Head of caudate nucleus (tissue), 42 donors: Measurements from ENCODE around the gene FAM177B.
"Not testable (repeated sequence)": the region's sequence is repeated elsewhere in the genome, so short reads cannot be mapped to it uniquely, and the experiment has no call there.

Experiments
- DNase-seq, 42 donors: peaks; one replicate each; pipeline versions ENCODE4 v3.0.0 to v3.0.0-alpha.2; 2020 to 2021; ENCODE audit warnings: mixed read lengths in 7 of 42
- intact Hi-C: fragments of 100-400 bp; cut with DNase I; formaldehyde crosslinking; loops from one replicate; pipeline ENCODE4 v1.15.0; 2022

Gene FAM177B

DNA sequence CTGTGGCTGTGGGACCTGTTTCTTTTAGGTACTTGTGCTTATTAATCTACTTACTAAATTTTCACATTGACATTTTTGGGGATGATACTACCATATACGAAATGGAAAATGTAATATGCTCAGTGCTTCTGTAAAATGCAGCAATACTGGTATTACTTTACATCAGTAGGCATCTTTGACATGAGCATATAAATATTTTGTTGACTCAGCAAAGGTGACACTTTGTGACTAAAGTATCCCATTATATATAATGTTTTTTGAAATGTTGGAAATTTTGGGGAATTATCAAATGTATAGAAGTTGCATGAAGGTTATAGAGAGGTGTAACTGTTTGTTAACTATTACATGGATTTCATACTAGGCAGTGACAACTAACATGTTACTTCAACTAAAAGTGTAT is 2.3 kb upstream of the FAM177B start:
- DNase-seq = no peak
- intact Hi-C loops = no loop called here

DNA sequence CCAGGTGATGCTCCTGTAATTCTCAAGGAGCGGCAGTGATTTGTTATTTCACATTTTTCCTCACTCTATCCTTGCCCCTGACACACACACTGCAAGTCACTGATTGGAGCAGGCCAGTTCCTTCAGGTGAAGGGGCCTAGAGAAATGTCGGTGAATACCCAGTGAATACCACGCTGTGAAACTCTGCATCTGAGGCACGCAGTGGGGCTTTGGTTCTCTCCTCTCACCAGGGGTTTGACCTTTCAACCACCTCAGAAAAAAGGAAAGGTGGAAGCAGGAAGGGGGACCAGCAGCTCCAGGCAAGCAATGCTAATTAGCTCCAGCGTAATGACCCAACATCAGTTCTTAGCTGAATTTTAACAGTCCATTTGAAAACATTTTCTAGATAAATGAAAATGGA is 532 bp upstream of the FAM177B start:
- intact Hi-C loops = no loop called here
- no peak for DNase-seq

DNA sequence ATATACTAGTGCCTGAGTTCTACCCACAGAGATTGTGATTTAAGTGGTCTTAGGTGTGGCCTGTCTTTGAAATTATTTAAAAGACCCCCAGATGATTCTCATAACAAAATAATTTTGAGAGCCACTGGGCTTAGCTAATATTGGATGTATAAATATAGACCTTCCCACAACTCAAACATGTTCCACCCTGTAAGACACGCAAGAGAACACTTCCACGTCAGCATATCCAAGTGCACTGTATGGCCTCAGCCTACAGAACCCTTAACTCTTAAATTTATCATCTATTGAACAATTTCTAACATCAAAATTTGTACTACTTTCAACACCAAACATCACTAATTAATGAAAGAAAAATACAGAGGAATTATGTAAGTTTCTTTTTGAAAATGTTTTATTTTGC is 2.5 kb downstream of the FAM177B start:
- no peak for DNase-seq

DNA sequence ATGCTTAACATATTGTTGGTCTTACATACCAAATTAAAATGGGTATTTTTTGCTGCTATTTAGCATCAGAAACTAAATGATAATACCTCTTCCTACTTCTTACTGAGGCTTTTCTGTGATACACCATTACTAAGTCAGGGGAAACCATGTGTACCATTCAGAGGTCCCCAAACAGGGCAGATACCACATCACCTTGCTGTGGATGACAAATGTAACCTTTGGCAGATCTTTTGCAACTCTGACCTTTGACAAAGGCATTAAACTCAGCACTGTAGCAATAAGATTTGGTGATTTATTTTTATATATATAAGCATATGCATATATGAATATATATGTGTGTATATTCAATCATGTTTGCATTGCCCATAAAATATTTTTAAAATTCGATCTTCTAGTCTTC is 2.9 kb downstream of the FAM177B start:
- intact Hi-C loops = no loop called here
- DNase-seq = no peak

More for the DNA sequence above, 2.5 kb downstream of the FAM177B start:
- intact Hi-C loops = no loop called here

DNA sequence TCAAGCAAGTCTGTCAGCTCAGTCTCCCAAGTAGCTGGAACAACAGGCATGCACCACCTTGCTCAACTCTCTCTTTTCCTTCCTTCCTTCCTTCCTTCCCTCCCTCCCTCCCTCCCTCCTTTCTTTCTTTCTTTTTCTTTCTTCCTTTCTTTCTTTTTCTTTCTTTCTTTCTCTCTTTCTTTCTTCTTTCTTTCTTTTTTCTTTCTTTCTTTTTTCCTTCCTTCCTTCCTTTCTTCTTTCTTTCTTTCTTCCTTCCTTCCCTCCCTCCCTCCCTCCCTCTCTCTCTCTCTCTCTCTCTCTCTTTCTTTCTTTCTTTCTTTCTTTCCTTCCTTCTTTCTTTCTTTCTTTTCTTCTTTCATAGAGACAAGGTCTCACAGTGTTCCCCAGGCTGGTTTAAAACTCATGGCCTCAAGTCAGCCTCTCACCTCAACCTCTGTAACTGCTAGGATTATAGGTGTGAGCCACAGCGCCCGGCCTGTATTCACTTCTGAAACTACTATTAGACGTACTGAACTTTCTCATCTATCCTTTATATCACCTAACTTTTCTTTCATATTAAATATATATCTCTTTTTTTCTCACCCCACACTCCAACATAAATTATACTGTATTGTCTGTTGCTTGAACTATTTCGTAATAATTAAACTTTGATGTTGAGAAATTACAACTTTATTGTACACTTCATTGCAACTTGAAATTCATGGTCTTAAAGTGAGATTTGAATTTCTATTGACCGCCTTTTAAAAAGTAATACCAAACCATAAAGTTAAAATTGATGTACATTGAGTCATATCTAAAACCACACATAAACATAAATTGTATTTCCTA is 4.8 kb downstream of the FAM177B start:
- intact Hi-C loops, DNase-seq: not testable (repeated sequence)

DNA sequence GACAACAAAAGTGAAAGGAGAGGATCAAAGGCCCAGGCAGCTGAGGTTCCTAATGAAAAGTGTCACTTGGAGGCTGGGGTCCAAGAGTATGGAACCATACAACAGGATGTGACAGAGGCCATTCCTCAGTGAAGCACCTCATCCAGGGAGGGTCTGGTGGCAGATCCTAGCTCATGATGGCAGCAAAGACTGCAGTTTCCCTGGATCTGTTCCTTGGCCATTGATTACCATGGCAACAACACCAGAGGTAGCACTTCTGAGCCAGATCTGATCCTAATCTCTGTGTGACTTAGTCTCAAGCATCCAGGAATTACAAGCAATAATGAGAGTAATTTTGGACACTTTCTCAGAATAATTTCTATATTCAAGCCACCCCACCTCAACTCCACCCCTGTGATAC is 12.9 kb downstream of the FAM177B start:
- intact Hi-C loops = no loop called here
- DNase-seq = no peak

DNA sequence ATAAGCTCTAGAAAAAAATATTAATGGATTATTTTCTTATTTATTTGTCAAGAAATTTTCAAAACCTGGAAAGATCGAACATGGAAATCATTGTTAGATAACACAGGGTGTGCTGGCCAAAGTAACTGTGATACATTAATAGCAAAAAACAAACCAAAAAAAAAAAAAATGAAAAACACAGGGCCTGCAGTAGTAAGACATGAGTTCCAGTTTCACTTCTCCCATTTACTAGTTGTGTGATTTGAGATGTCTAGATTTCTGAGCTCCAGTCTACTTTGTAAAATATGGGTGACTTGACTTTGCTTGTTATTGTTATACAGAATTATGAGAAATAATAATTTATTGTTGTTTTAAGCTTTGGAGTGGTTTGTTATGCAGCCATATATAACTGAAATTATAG is 13.6 kb downstream of the FAM177B start:
- intact Hi-C loops = no loop called here
- no peak for DNase-seq

DNA sequence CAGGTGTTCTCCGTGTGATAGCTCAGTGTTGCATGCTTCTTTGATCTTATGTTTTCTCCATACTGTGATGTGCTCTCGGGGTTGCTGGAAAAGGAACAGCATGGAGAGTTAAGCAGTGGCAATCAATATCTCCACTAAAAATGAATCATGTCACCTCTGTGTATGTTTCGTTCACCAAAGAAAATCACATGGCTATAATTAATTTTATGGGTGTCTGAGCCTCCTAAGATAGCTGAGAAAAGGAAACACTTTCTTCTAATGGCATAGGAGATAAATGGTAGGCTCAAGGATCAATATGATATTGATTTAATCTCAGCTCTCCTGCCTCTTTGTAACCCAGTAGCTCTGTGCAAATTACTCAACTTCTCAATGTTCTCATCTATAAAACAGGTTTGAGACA is 14.3 kb downstream of the FAM177B start:
- no peak for DNase-seq
- intact Hi-C loops = no loop called here

DNA sequence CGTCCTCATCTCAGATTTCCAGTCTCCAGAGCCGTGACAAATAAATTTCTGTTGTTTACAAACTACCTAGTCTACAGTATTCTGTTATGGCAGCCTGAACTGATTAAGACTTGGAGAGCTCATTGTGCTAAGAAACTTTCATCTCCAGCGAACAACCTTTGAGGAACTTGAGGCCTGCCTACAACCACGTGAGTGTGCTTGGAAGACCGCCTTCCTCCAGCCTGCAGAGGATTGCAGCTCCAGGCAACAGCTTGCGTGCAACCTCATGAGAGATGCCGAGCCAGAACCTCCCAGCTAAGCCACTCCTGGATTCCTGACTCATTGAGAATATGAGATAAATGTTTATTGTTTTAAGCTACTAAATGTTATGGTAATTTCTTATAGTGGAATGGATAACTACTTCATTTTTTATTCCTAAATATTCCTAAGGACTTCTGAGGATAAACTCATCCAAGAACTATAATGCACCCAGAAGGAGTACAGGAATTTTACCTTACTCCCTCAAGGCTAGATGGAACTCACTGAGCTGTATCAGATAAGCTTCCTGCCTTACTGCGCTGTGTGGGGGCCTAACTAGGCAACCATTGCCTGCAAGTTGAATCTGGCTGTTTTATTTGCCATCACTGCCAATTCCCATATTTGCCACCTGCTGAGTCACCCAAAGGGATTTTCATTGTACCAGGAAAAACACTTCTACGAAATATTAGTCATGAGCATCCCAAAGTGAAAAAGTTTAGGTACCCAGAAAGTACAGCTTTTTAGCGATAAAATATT is 17.6 kb downstream of the FAM177B start:
- intact Hi-C loops = no loop called here
- DNase-seq = peak in 28 of 42 donors; percentile 25 to 70 (median 45)

DNA sequence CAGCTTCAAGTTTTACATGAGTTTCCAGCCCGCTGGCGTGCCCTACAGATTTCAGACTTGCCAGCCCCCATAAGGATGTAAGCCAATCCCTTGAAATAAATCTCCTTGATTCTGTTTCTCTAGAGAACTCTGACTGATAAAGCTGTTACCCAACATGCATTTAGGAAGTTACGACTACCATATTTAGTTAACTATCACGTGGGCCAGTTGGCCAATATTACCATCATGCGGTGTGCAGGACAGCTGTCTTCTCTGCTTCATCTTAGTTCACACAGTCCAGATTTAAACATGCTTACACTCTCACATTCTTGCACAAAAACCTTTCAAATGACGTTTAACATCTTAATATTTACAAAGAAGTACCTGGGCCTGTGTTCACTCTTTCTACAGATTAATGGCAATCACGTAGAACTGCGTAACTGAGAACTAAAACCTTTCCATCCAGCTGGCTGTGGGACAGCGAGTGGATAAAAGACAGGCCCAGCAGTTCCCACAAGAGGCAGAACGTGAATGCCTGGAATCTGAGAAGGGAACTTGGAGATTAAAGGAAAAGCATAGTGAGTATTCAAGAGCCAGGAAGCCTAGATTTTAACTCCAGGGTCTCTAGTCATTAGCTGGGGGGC is 20.8 kb downstream of the FAM177B start:
- peak in 1 of 42 donors; percentile 29 for DNase-seq
- intact Hi-C loops = no loop called here

DNA sequence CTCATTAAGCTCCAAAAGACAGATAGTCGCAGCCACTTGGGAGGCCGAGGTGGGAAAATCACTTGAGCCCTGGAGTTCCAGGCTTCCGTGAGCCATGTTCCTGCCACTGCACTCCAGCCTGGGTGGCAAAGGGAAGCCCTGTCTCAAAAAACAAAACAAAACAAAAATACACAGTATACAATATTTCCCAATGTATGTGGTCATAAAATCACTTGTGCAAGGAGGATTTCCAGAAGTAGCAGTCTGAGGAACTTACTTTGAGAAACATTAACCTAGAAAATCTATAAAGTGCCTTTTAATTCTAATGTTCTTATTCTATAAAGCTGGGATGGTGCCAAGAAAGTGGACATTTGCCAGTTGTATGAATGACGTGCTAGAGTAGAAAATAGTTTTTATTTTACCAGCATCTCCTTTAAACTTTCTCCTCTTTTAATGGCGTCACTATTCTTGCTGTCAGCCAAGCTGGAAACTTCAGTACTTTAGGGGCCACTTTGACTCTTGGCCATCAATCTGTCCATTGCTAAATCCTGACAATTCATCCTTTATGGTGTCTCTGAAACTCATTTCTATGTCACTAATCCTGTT is 22.5 kb downstream of the FAM177B start:
- DNase-seq = no peak
- intact Hi-C loops = no loop called here

DNA sequence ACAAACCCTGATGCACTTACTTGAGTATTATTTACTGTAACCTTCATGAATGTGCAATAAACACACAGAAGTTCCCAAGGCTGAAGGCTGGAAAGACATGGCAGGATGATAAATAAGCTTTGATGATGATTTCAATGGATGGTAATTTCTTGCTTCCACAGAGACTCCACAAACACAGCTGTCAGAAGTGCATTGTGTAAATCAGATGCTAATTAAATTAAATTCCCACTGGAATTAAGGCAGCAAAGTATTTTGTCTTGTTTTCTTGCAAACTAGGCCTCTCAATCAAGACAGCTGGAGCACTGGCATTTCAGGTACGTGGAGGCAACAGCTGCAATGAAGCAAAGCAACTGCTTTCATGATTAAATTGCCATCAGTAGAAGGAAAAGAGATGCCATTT is 24.1 kb downstream of the FAM177B start:
- DNase-seq = no peak
- intact Hi-C loops = no loop called here

DNA sequence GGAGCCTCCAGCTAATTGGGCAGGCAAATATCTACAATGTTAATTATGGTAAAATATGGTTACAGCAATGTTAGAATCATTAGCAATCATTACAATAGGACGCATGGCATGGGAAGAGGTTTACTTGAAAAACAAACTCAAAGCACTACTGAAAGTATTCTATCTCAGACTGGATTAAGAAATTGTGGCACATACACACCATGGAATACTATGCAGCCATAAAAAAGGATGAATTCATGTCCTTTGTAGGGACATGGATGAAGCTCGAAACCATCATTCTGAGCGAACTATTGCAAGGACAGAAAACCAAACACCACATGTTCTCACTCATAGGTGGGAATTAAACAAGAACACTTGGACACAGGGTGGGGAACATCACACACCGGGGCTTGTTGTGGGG is 25.2 kb downstream of the FAM177B start:
- intact Hi-C loops, DNase-seq: not testable (repeated sequence)

DNA sequence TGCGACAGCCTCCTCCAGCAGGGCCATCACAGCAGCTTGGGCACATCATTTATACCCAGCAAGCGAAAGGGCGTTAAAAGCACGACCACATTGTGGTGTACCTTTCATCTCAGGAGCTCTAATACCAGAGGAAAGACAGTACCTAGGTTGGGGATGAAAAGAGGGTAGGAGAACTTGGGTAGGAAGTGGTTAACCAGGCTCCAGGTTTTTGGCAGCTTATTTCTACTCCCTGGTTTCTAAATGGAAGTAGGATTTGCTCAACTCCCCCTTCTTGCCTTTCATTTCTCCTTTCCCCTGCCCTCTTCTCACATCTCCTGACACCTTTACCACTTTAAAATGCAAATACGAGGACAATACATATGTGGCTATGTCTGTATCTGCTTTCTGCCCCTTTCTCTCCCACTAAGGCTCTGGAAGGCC is 30.2 kb downstream of the FAM177B start:
- intact Hi-C loops = no loop called here
- no peak for DNase-seq

DNA sequence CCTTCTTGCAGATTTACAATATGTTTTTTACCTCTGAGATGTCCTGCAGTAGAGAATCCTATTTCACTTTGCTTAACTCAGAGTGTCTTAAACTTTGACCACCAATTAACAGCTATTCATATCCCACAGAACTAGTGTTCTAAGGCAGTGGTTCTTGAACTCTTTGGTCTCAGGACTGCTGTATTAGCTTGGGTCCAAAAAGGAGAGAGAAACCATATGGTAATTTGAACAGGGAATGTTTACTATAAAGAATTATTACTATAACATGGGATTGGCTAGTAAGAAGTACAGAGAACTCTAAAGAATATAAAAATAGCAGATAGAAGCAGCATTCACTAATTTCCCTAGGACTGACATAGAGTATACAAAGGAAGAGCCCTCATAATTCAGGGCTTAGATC is 31.6 kb downstream of the FAM177B start:
- DNase-seq = no peak
- intact Hi-C loops = no loop called here

DNA sequence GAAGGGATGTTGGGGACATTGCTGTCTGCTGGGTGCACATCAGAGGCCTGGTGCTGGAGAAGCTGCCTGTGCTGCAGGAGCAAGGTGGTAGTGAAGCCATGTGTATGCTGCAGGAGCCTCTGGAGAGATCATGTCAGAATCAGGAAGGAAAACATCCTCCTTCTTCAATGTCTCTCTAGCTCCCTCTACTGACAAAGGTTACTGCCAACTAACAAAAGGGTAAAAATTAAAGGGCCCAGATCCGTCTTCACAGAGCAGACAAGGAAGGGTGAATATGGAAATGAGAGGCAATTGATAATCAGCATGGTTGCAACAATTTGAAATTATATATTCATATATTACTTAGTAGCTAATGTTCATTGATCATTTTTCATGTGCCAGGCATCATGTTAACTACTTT is 32.2 kb downstream of the FAM177B start:
- no peak for DNase-seq
- intact Hi-C loops = no loop called here

DNA sequence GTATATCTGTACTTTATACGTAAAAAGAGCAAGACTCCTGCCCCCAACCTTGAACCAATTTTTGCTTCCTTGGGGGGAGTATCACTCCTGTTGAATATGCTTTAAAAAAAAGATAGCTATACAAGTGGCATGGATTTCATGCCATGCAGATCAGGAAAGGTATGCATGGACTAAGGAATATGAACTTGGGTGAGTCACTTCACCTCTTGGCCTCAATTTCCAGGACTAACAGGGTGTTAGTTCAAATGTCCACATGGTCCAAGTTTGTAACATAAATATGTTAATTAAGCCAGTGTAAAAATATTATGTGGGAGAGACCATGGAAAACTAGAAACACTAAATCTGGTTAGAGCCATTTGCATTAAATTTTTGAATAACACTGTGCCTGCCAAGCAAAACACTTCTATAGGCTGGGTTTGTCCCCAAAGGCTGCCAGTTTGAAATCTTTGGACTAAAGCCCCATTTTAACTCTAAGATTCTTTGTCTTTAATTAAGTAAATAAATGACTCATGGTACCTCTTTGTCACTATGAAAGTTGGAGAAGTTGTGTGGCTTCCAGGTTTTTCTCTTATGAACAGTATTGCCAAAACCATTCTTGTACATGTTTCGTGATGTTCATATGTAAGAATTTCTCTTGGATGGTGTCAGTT is 33.1 kb downstream of the FAM177B start:
- intact Hi-C loops = no loop called here
- DNase-seq = no peak

DNA sequence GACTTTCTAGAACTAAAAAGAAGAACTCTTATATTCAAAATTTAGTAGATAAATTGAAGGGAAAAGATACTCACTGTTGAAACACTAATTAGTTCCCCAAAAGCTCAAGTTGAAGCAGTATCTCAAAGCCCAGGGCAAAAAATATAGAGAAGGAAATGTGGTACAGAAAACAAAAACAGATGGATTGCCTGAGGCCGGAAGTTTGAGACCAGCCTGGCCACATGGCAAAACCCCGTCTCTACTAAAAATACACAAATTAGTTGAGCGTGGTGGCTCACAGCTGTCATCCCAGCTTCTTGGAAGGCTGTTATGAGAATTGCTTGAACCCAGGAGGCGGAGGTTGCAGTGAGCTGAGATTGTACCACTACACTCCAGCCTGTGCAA is 36.0 kb downstream of the FAM177B start:
- peak in 9 of 42 donors; percentile 16 to 46 (median 33) for DNase-seq
- intact Hi-C loops = no loop called here

DNA sequence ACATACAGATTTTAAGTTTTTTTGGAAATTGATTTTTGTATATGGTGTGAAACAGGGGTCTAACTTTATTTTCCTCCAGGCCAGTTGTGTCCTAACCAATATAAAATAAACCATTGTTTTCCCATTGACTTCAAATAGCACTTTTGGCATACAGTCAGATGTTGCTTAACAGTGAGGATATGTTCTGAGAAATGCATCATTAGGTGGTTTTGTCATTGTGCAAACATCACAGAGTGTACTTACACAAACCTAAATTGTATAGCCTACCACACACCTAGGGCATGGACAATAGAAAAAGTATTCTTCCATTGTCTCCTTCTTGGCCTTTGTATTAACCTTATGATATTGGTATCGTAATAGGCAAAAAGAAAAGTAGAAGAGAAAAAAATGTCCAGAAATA is 40.5 kb downstream of the FAM177B start:
- intact Hi-C loops = no loop called here
- no peak for DNase-seq
